A673 (cell line): ENCODE data around the gene GMDS.

Source experiments
- EZH2 ChIP-seq: fragments of 200-600 bp; sonication (generic); IDR thresholded peaks from 2 replicates; pipeline ENCODE4 v1.6.1; 2017; ENCODE audit warnings: borderline replicate concordance, low read depth, mild to moderate bottlenecking, mixed read lengths, antibody characterized with exemption, low read length; ENCODE audit not compliant: poor library complexity, severe bottlenecking
- TF ChIP-seq, protein P1 (sequence below): fragments of 300-800, 200-600 bp; sonication (generic); conservative IDR thresholded peaks from 2 replicates; pipeline ENCODE4 v1.5.1; 2017; ENCODE audit warnings: low read depth, mild to moderate bottlenecking, antibody characterized with exemption, low read length, moderate library complexity, mixed read lengths

DNA sequence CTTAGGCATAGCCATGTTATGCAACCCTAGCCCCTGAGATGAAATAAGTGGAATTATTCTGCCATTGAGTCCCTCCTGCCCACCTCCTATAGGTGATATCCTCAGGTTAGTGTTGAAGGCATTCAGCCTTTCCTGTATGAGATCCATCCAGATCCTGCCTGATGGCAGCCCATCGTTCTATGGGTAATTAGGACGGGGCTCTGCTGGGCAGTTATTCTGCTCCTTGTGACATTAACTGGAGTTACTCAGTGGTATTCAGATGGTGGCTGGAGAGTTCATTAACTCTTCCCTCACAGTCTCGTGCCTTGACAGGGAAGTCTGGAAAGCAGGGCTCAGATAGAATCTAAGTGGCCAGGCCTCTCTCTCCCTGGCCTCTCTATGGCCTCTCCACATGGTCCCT lies 9.3 kb upstream of the GMDS start:
- TF ChIP-seq EZH2 = no peak
- TF ChIP-seq, protein P1, sequence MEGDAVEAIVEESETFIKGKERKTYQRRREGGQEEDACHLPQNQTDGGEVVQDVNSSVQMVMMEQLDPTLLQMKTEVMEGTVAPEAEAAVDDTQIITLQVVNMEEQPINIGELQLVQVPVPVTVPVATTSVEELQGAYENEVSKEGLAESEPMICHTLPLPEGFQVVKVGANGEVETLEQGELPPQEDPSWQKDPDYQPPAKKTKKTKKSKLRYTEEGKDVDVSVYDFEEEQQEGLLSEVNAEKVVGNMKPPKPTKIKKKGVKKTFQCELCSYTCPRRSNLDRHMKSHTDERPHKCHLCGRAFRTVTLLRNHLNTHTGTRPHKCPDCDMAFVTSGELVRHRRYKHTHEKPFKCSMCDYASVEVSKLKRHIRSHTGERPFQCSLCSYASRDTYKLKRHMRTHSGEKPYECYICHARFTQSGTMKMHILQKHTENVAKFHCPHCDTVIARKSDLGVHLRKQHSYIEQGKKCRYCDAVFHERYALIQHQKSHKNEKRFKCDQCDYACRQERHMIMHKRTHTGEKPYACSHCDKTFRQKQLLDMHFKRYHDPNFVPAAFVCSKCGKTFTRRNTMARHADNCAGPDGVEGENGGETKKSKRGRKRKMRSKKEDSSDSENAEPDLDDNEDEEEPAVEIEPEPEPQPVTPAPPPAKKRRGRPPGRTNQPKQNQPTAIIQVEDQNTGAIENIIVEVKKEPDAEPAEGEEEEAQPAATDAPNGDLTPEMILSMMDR = no peak
